ENCODE results near the gene PRELID1.
"Not testable (repeated sequence)": the region's sequence is repeated elsewhere in the genome, so short reads cannot be mapped to it uniquely, and the experiment has no call there.

PRELID1 gene

GRCh38 chr5:177303121-177303924 lies at the start of gene PRELID1, which contains the start of gene RAB24:
Gene PRELID1, plus strand, starts transcription at chr5:177303799. Its CDS starts 187 bp downstream, at chr5:177303986.
Gene RAB24, minus strand, starts transcription at chr5:177303719. Its CDS starts 431 bp downstream, at chr5:177303288.
- DNase-seq (ENCODE audit: low read depth, low spot score) = peak; percentile 96

DNA sequence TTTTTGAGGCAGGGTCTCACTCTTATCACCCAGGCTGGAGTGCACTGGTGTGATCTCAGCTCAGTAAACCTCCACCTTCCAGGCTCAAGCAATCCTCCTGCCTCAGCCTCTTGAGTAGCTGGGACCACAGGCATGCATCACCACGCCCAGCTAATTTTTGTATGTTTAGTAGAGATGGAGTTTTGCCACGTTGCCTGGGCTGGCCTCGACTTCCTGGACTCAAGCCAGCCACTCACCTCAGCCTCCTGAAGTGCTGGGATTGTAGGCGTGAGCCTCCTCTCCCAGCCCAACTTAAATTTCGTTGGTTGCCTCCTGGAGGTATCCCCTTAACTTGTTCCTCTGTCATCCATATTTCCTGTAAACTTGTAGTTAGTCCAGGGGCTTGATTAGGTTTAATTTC lies 47.3 kb upstream of the PRELID1 start:
- DNase-seq (ENCODE audit: low read depth, low spot score) = peak; percentile 47

DNA sequence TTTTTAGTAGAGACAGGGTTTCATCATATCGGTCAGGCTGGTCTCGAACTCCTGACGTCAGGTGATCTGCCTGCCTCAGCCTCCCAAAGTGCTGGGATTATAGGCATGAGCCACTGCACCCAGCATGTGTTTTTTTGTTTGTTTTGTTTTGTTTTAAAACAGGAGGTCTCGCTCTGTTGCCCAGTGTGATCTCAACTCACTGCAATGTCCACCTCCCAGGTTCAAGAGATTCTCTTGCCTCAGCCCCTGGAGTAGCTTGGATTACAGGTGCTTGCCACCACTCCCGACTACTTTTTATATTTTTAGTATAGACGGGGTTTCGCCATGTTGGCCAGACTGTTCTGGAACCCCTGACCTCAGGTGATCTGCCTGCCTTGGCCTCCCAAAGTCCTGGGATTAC lies 44.9 kb upstream of the PRELID1 start:
- not testable (repeated sequence) for DNase-seq (ENCODE audit: low read depth, low spot score)

GRCh38 chr5:177260961-177261360 lies 42.6 kb upstream of the PRELID1 start:
- no peak for DNase-seq (ENCODE audit: low read depth, low spot score)

DNA sequence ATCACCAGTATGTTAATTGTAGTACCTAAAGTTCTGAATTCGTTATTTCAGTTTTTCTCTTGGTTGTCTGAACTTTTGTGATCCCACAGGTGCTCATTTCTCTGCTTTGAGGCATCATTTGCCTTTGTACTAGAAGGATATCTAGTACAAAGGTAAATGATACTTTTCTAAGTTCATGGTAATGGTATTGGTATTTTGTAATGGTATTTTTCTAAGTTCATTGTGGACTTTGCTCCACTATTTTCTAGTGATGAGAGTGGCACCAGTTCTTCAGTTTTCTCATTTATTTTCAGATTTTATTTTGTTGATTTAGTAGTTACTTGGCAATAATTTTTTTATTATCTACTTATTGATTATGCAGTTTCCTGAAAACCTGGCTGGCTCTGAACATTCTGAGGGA lies 42.1 kb upstream of the PRELID1 start:
- DNase-seq (ENCODE audit: low read depth, low spot score) = no peak

DNA sequence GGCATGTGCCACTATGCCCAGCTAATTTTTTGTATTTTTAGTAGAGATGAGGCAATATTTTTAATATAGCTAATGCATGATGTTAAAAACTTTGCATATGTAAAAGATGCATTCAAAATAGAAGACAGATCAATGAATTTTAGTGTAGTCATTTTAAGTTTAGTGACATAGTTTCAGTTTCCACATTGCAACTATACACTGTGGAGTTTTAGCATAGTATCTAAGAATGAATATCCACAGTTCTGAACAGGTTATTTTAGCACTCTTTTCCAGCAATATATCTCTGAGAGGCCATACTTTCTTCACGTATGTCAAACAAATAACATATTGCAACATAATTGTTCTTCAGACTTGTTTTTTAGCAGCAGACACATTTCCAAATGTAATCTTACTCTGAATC lies 39.4 kb upstream of the PRELID1 start:
- no peak for DNase-seq (ENCODE audit: low read depth, low spot score)

GRCh38 chr5:177265395-177265794 lies 38.2 kb upstream of the PRELID1 start:
- DNase-seq (ENCODE audit: low read depth, low spot score) = no peak

DNA sequence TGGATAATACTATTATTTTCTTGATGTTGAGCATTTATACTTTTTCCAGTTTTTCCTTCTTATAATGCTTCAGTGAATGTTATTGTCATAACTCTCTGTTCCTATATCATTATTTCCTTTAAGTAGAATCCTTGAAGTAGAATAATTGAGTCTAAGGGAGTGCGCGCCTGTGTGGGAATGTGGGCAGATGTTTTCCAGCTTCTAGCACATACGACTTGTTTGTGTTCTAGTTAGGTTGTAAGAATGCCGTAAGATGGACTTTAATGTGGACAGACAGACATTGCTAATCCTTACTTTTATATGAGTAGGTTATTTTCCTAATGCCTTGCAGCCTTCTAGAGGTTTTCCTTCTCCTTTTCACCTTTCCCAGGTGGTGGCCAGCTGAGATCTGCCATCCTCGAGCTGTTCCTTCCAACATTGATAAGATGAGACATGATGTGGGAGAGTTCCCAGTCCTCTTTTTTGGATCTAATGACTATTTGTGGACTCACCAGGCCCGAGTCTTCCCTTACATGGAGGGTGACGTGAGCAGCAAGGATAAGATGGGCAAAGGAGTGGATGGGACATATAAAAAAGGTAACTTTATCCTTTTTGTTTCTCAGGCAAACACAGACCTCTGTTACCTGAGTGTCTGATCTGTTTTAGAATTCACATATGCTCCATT lies 34.2 kb upstream of the PRELID1 start:
- DNase-seq (ENCODE audit: low read depth, low spot score) = no peak

- no peak for DNase-seq (ENCODE audit: low read depth, low spot score)
These were observed 33.6 kb upstream of the PRELID1 start for GRCh38 chr5:177269976-177270375.

DNA sequence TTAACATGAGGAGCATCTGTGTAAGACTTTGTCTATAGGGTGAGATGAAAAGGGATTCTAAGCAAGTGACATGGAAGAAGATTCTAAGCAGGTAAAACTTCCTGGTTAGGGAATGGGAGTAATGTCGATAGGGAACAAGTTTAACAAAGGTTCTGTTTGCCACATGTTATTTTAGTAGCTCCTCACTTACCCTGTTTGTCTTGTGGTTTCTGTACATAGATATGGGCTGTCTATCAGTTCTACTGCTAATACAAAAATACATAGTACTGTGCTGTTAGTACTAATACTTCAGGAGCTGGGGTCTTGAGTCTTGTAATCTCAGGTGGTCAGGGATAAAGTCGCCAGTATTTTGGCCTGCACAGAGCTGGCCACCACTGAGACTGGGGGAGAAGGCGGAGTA lies 32.9 kb upstream of the PRELID1 start:
- DNase-seq (ENCODE audit: low read depth, low spot score) = no peak

GRCh38 chr5:177271113-177271512 lies 32.5 kb upstream of the PRELID1 start:
- DNase-seq (ENCODE audit: low read depth, low spot score) = no peak

GRCh38 chr5:177275883-177276282 lies 27.7 kb upstream of the PRELID1 start:
- no peak for DNase-seq (ENCODE audit: low read depth, low spot score)

DNA sequence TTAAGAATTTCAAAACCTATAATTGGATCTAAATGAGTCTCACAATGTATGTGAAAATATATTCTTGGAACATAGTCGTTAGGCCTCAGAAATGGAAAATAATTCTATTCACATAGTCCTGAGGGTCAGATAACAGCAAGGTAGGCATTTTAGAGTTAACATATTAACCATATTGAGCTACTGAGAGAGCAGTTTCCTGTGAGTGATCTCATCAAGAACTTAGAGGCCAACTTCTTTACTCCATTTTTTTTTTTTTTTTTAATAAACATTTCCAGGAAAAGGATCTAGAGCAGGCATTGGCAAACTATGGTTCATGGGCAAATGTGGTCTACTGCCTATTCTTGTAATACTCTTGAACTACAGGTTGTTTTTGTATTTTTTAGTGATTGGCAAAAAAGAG lies 26.7 kb upstream of the PRELID1 start:
- no peak for DNase-seq (ENCODE audit: low read depth, low spot score)

- DNase-seq (ENCODE audit: low read depth, low spot score) = no peak
These were observed 15.4 kb upstream of the PRELID1 start for GRCh38 chr5:177288191-177288590.

- no peak for DNase-seq (ENCODE audit: low read depth, low spot score)
These were observed 12.6 kb upstream of the PRELID1 start for GRCh38 chr5:177290816-177291596.

DNA sequence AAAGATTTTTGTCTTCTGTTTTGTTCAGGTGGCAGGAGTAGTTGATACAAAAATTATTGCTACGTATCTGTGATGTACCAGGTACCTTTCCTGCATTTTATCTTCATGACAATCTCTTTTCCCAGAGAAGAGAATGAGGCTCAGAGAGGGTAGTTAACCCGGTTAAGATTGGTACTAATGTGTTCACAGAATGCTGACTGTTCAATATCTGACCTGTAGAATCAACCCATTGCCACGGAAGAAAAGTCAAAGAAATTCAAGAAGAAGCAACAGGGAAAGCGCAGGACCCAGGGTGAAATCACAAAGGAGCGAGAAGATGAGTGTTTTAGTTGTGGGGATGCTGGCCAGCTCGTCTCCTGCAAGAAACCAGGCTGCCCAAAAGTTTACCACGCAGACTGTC lies 11.9 kb upstream of the PRELID1 start:
- no peak for DNase-seq (ENCODE audit: low read depth, low spot score)

DNA sequence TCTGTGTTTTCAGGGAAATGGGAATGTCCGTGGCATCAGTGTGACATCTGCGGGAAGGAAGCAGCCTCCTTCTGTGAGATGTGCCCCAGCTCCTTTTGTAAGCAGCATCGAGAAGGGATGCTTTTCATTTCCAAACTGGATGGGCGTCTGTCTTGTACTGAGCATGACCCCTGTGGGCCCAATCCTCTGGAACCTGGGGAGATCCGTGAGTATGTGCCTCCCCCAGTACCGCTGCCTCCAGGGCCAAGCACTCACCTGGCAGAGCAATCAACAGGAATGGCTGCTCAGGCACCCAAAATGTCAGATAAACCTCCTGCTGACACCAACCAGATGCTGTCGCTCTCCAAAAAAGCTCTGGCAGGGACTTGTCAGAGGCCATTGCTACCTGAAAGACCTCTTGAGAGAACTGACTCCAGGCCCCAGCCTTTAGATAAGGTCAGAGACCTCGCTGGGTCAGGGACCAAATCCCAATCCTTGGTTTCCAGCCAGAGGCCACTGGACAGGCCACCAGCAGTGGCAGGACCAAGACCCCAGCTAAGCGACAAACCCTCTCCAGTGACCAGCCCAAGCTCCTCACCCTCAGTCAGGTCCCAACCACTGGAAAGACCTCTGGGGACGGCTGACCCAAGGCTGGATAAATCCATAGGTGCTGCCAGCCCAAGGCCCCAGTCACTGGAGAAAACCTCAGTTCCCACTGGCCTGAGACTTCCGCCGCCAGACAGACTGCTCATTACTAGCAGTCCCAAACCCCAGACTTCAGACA lies 9.6 kb upstream of the PRELID1 start:
- DNase-seq (ENCODE audit: low read depth, low spot score) = no peak

DNA sequence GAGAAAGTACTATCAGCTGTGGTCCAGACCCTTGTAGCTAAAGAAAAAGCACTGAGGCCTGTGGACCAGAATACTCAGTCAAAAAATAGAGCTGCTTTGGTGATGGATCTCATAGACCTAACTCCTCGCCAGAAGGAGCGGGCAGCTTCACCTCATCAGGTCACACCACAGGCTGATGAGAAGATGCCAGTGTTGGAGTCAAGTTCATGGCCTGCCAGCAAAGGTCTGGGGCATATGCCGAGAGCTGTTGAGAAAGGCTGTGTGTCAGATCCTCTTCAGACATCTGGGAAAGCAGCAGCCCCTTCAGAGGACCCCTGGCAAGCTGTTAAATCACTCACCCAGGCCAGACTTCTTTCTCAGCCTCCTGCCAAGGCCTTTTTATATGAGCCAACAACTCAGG lies 9.0 kb upstream of the PRELID1 start:
- no peak for DNase-seq (ENCODE audit: low read depth, low spot score)

DNA sequence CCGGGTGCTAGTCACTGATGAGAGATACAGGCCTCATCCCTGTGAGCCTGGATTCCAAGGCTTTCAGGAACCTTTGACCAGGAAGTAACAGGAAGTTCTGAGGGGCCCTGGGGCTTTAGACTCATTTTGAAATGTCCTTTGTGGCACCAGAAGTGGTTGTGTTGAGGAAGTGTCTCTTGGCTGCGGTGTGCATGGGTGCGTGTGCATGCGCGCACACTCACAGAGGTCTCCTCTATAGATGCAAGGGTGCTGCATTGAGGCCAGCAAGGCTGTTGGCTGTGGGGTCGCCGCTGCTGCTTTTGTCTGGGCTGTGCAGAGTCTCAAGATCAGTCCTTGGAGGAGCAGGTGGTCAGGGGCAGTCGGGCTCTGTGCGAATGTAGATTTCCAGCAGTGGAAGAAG lies 7.7 kb upstream of the PRELID1 start:
- no peak for DNase-seq (ENCODE audit: low read depth, low spot score)

GRCh38 chr5:177296581-177296980 lies 7.0 kb upstream of the PRELID1 start:
- DNase-seq (ENCODE audit: low read depth, low spot score) = no peak

DNA sequence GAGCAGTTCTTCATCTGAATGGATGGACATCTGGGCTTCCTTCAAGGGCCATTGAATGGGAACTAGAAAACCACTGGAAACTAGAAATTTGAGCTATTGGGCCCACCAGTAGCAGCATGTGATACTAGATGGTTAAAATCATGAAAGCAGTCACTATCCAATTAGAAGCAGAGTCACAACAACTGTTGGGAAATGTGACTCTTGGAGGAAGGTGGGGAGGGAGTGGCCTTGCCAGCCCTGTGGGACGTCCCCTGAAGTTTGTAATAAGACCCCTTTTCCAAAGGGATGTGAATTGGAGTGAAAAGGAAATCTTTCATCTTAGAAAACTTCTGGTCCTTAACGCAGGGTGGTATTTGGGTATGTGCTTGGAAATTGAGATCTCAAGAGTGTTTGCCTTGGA lies 5.7 kb upstream of the PRELID1 start:
- no peak for DNase-seq (ENCODE audit: low read depth, low spot score)

- DNase-seq (ENCODE audit: low read depth, low spot score) = no peak
These were observed 3.9 kb upstream of the PRELID1 start for GRCh38 chr5:177299697-177300096.

All from astrocyte of the hippocampus (primary cell).